Fibroblast of lung (primary cell): ENCODE data around the gene MPND.

Experiments used
- EZH2 ChIP-seq: IDR thresholded peaks from 2 replicates; pipeline ENCODE4 v1.5.1; 2012; ENCODE audit warnings: low read length, control low read depth, mild to moderate bottlenecking; ENCODE audit errors: missing control alignments
- TF ChIP-seq, protein P1 (sequence below), 2 donors: IDR thresholded peaks in 1 of 2; conservative IDR thresholded peaks in 1 of 2; 1 replicate in 1 of 2; 2 replicates in 1 of 2; pipeline ENCODE4 v1.5.1; 2011 to 2012; ENCODE audit warnings: low read length in 2 of 2, control low read depth in 1 of 2, inconsistent platforms in 1 of 2, low read depth in 1 of 2, mild to moderate bottlenecking in 1 of 2

DNA sequence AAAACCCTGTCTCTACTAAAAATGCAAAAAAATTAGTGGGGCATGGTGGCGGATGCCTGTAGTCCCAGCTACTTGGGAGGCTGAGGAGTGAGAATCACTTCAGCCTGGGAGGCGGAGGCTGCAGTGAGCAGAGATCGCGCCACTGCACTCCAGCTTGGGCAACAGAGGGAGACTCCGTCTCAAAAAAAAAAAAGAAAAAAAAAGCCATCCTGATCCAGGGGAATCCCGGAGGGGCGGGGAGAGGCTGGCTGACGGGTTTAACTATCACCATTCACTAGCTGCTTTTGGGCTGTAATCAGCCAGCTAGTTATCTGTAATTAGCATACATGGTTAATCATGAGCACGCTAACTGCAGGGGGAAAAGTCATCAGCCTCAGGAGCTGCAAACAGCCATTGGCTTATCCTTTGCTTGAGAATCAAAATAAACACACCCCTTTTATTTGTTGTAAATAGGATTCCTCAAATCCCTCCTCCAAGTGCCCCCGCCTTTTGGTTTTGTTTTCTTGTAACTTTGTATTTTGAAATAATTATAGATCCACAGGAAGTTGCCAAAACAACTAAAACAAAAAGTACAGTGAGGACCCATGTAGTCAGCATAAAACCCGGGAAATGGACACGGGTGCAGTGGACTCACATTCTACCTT is 29.4 kb upstream of the MPND start:
- TF ChIP-seq, protein P1, sequence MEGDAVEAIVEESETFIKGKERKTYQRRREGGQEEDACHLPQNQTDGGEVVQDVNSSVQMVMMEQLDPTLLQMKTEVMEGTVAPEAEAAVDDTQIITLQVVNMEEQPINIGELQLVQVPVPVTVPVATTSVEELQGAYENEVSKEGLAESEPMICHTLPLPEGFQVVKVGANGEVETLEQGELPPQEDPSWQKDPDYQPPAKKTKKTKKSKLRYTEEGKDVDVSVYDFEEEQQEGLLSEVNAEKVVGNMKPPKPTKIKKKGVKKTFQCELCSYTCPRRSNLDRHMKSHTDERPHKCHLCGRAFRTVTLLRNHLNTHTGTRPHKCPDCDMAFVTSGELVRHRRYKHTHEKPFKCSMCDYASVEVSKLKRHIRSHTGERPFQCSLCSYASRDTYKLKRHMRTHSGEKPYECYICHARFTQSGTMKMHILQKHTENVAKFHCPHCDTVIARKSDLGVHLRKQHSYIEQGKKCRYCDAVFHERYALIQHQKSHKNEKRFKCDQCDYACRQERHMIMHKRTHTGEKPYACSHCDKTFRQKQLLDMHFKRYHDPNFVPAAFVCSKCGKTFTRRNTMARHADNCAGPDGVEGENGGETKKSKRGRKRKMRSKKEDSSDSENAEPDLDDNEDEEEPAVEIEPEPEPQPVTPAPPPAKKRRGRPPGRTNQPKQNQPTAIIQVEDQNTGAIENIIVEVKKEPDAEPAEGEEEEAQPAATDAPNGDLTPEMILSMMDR (conservative IDR thresholded peaks at IDR 0.05 in 1 of 2, IDR thresholded peaks at IDR 0.05 in 1 of 2; ENCODE audit: low read depth in 1 of 2, low read length in 2 of 2) = no peak
- TF ChIP-seq EZH2 = no peak
